Right cardiac atrium (tissue), 5 donors: Measurements from ENCODE around the gene BCL7A. TPM values are rescaled to one million over a fixed set of nuclear protein-coding genes. Genes with fewer than 3 reads are reported as not detected.
A peak's percentile ranks its signal among the peaks of the same experiment; 100 is the strongest.
"Not testable (repeated sequence)": the region's sequence is repeated elsewhere in the genome, so short reads cannot be mapped to it uniquely, and the experiment has no call there.

Experiments used
- ATAC-seq, 2 donors: fragments of 200-7000 bp; cut with Tn5 transposase; one replicate each; pipeline versions ENCODE4 v1.8.0 to v1.9.1; 2020; ENCODE audit warnings: moderate library complexity in 2 of 2, mild to moderate bottlenecking in 1 of 2
- DNase-seq, 3 donors: peaks; one replicate each; pipeline ENCODE4 v3.0.0-alpha.2; 2020
- H3K27ac ChIP-seq: one replicate; pipeline ENCODE4 v1.5.1; 2013; ENCODE audit warnings: mild to moderate bottlenecking, low read length, control low read depth, moderate library complexity
- H3K27me3 ChIP-seq: one replicate; pipeline ENCODE4 v1.6.1; 2013; ENCODE audit not compliant: control insufficient read depth, insufficient read depth
- H3K4me1 ChIP-seq: one replicate; pipeline ENCODE4 v1.6.1; 2013; ENCODE audit warnings: low read length; ENCODE audit not compliant: control insufficient read depth, insufficient read depth
- H3K4me3 ChIP-seq: one replicate; pipeline ENCODE4 v1.5.1; 2013; ENCODE audit warnings: low read length, control low read depth
- H3K9me3 ChIP-seq: one replicate; pipeline ENCODE4 v1.6.1; 2013; ENCODE audit warnings: low read length; ENCODE audit not compliant: control insufficient read depth
- WGBS: extraction: QIAGEN DNeasy Blood & Tissue Kit; methylation state at CpG from one replicate; pipeline ENCODE4 v1.1.7; 2013; 5-methylcytosine and 5-hydroxymethylcytosine counted together
- intact Hi-C, 4 donors: fragments of 100-400 bp; cut with DNase I; formaldehyde crosslinking; loops; one replicate each; pipeline versions ENCODE4 v1.11.0 to v1.14.0; 2022 to 2023
- polyA plus RNA-seq: library from polyadenylated mRNA; stranded (reverse); fragments of 200-250 nt; gene quantifications from one replicate; pipeline ENCODE4 v1.2.3, GENCODE V29; 2013
- total RNA-seq, 4 donors: library from RNA; stranded (reverse); fragmentation: NEBNext Ultra II Directional; extraction: Animal tissue kit (Norgen Biotek cat#: 25700); gene quantifications; one replicate each; pipeline ENCODE4 v1.2.1, GENCODE V29; 2021
- donor health status: healthy with polysubstance abuse.
- donor health status: DM: no; HTN: yes; CAD: no.
- donor health status: DM: no; HTN: no; CAD: no.
- donor health status: DM: no; HTN: yes; CAD: no; lungs with severe emphysema.
- donor health status: DM: yes; HTN: yes; CAD: no.

The BCL7A gene
- total and polyA plus RNA-seq, 5 donors, result 6.7 to 13.2 (median 11.6) TPM

DNA sequence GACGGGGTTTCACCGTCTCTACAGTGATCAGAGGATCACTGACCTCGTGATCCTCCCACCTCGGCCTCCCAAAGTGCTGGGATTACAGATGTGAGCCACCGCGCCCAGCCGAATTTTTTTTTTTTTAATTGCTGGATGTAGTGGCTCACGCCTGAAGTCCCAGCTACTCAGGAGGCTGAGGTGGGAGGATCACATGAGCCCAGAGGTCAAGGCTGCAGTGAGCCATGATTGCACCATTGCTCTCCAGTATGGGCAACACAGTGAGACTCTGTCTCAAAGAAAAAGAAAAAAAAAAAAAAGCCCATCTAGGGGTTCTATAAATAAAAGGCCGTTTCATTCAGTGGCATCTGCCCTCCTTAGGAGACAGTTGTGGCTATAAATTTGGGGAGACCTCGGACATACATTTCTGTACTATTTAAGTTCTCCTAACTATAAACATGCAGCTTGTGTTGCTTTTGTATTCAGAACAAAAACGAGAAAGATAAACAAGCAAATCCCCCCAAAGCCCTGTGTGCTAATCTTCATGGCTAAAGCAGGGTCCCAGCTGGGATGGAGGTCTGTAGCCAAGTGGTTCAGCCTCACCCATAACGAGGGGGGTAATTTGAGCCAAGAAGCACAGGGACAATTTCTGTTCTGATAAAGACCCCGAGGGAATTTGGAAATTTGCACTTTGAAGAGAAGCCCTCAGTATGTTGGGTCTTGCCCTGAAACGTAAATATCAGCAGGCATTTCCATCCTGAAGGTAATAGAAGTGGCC is 35.0 kb upstream of the BCL7A start:
- Histone ChIP-seq H3K4me1 (no peaks in the 10 kb centered on the region), H3K4me3 (no peak overlapping the region), H3K9me3 (no peaks in the 10 kb centered on the region), H3K27me3 (no peaks in the 10 kb centered on the region), H3K27ac (no peak overlapping the region)
- no peak for ATAC-seq
- intact Hi-C loops, result no loop called here
- no peak for DNase-seq
- WGBS, result 84% methylated on average over 14 of the region's 14 CpGs

DNA sequence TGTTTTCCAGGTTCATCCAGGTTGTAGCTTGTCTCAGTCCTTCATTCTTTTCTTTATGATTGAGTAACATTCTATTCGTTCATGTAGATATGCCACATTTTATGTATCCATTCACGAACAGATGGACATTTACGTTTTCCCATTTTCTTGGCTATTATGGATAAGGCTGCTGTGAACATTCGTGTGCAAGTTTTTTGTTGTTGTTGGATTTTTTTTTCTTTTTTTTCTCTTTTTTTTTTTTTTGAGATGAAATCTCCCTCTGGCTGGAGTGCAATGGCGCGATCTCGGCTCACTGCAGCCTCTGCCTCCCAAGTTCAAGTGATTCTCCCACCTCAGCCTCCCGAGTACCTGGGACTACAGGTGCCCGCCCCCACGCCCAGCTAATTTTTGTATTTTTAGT is 33.2 kb upstream of the BCL7A start:
- H3K27ac ChIP-seq, H3K4me3 ChIP-seq, H3K9me3 ChIP-seq, intact Hi-C loops, DNase-seq, H3K4me1 ChIP-seq, ATAC-seq, H3K27me3 ChIP-seq: not testable (repeated sequence)
- WGBS, result 91% methylated on average over 10 of the region's 10 CpGs

DNA sequence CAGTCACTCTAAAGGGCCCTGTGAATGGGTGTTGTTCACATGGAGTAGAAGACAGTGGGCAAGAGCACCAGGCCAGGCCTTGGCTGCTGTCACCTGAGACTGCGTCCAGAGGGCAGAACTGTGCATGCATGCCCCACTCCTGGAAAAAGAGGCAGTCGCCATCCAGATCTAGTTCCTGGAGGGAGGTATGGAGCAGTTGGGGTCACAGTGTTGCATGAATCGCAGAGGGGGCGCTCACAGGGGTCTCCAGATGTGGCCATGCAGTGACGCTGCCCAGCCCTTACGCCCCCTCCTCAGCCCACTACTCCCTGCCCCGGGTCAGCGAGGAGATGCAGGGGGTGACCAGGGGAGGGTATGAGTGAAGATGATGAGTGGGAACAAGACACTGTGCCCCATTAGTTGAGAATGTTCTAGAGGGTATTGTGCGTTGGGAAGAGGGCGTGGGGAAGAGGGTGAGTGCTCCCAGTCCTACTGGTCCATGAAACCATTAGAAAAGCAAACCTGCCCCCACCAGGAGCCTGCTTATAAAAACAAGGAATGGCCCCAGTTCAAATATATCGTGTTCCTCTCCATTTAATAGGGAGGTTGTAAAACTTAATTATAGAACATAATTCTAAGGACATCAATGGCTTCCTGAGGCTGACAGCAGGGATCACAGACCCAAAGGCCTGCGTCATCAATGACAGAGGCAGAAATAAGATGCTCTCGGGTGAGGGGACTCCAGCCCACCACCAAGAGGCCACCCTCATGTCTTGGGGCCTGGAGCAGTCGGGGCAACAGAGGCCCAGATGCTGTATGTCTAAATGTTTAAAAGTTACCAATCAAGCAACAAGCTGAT is 32.2 kb upstream of the BCL7A start:
- DNase-seq (no peak), ATAC-seq (peak in 1 of 2 donors; percentile 33)
- intact Hi-C loops, result no loop called here
- Histone ChIP-seq H3K4me1 (no peaks in the 10 kb centered on the region), H3K27me3 (no peaks in the 10 kb centered on the region), H3K9me3 (no peaks in the 10 kb centered on the region), H3K27ac (no peak overlapping the region), H3K4me3 (no peak overlapping the region)
- 91% methylated on average over 14 of the region's 14 CpGs for WGBS

DNA sequence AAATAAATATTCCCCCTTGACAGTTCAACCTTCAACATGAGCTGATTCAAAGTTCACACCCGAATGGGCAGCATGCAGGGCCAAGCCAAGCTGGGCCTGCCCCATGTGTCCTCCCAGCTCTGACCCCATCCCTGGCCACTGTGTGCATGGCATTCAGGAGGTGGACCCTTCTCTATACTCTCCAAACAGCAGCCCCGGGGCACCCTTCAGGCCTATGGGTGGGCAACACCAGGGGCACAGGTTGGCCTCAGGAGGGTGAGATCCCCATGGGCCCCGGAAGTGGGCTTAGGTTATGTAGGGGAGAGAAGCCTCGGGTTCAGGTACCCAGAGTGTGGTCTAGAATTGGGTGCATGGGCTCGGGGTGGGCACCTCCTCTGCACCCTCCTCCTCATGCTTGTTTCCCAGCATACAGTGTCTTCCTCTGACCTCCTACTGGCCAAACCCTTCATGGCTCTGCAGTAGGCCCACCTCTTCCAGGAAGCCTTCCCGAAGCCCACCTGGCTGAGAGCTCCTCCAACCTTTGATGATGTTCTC is 31.5 kb upstream of the BCL7A start:
- intact Hi-C loops, result no loop called here
- DNase-seq (no peak), ATAC-seq (peak in 1 of 2 donors; percentile 41)
- Histone ChIP-seq H3K4me3 (no peak overlapping the region), H3K9me3 (no peaks in the 10 kb centered on the region), H3K4me1 (no peaks in the 10 kb centered on the region), H3K27me3 (no peaks in the 10 kb centered on the region), H3K27ac (no peak overlapping the region)
- 93% methylated on average over 6 of the region's 6 CpGs for WGBS

DNA sequence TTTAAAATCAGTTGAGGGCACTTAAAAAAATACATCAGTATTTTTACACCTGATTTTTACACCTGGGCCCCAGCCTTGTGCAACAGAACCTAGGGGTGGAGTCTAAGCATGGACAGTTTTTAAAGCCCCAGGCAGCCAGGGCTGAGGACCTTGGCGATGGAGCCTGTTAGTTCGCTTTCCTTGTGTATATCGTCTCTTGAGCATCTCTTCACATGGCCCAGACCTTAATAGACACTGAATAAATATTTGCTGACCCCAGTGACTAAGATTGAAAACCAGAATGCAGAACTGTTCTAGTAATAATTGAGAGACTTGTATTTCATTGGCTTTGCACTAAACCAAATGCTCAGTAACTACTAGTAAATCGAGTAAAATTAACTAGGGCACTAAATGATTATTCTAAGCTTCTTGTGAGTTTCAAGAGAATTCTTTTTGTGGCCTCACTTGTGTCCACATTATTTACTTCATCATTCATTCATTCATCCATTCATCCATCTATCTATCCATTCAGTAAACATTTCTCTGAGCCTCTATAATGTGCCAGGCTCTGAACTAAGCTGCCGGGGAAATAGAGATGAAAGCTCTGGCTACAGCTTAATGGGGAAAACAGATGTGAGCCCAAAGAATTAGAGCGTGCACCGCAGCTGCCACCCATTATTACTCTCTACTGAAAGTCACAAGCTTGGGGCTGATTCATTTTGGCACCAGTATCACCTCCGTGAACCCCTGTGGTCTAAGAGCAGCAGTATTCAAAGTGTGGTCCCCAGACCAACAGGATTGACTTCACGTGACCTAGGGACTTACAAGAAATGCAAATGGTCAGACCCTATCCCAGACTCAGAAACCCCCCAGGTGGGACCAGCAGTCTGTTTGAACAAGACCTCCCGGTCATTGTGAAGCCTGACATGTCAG is 30.7 kb upstream of the BCL7A start:
- intact Hi-C loops, result no loop called here
- ATAC-seq, result no peak
- Histone ChIP-seq H3K9me3 (no peaks in the 10 kb centered on the region), H3K27me3 (no peaks in the 10 kb centered on the region), H3K4me3 (no peak overlapping the region), H3K27ac (no peak overlapping the region), H3K4me1 (no peaks in the 10 kb centered on the region)
- DNase-seq, result no peak
- WGBS, result 77% methylated on average over 10 of the region's 10 CpGs

DNA sequence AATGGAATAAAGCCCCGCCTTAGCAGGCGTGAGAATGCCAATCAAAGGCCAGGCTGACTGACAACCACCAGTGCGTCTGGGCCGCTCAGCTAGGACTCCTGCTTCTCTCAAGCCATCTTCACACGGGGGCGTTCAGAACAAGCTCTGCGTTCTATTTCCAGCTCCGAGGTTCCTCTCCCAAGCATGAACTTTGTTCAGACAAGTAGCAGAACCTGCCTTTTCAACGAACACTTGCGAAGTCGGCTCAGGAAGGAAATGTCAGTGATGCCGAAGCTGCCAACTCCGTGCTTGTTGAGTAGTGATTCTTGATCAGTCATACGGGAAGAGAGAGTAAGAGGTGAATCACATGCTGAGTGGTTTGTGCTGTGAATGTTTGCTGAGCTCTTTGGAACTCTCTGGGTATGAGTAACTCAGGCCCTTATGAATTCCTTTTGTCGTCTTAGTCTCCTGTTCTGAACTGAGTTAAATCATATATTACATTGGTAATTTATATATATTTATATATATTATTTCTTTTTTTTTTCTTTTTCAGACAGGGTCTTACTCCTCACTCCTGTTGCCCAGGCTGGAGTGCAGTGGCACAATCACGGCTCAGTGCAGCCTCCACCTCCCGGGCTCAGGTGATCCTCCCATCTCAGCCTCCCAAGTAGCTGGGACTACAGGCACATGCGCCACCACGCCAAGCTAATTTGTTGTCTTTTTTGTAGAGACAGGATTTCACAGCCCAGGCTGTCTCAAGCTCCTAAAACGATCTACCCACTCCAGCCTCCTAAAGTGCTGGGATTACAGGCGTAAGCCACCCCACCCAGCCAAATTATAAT is 29.4 kb upstream of the BCL7A start:
- H3K27ac ChIP-seq, result peak overlapping the region; percentile 88
- H3K27me3 ChIP-seq, result no peaks in the 10 kb centered on the region
- no peaks in the 10 kb centered on the region for H3K4me1 ChIP-seq
- 61% methylated on average over 21 of the region's 21 CpGs for WGBS
- DNase-seq (peak in 1 of 3 donors; percentile 35), ATAC-seq (peak; percentile 49 to 86)
- H3K9me3 ChIP-seq, result no peaks in the 10 kb centered on the region
- no peak overlapping the region for H3K4me3 ChIP-seq
- intact Hi-C loops, result no loop called here

DNA sequence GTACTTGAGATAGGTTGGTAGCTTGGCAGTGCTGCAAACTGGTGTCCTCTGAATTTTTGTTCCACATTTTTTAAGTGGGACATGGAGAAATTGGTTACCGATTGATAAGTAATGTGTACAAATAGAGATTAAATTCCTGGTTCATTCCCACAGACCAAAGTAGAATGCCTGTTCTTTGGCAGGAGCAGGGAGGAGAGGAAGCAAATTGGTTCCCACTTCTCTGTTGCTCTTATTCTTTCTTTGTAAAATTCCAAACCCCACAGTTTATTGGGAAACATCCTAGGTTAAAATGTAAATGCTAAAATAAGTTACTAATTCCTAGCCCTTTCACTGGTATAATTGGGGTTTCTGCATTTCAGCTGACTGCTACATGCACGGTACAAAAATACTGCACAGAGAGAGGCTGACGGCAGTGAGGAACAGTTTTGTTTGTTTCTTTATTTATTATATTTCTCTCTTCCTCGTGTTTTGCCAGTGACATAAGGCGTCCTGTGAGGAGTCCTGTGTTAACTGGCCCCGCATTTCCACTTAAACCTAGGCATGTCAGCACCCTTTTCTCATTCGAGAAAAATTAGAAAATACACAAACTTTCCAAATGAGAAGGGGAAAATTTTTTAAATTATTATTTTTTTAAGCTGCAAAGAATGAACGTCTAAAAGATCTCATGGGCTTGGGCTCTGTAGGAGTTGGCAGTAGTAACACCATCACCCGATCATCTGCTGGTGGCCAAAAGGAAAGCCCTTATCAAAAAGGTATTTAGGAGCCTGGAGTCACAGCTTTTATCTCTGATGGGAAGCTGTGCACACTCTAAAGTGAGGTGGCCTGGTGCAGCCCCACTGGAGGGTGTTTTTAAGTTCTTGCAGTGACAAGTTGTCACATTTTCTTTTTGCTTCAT is 25.4 kb upstream of the BCL7A start:
- DNase-seq (no peak), ATAC-seq (peak; percentile 68 to 72)
- intact Hi-C loops, result no loop called here
- H3K27ac ChIP-seq, result peak overlapping the region; percentile 39
- no peak overlapping the region for H3K4me3 ChIP-seq
- H3K4me1 ChIP-seq, result no peaks in the 10 kb centered on the region
- H3K9me3 ChIP-seq, result no peaks in the 10 kb centered on the region
- no peaks in the 10 kb centered on the region for H3K27me3 ChIP-seq
- WGBS, result 26% methylated on average over 9 of the region's 9 CpGs

DNA sequence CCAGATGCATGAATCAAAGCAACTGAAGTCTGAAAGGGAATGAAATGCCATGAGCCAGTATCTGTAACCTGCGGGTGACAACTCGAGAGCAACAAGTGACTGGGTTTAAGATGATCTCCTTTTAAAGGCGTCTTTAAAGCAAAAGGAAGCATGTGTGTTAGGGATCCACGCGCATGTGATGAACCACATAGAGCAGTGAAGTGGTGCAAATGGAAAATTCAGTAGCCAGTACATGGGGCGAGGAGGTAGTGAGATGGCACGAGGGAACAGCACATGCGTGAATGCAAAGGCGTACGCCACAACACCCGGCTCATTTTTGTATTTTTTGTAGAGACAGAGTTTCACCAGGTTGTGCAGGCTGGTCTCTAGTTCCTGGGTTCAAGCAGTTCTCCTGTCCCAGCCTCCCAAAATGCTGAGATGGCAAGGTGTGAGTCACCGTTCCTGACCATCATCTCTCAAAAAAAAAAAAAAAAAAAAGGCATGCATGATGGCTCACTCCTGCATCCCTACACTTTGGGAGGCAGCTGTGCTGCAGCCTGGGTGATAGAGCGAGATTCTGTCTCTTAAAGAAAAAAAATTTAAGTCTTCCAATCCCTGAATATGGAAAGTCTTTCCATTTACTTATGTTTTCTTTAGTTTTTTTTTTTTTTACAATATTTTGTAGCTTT is 24.6 kb upstream of the BCL7A start:
- no peak for DNase-seq
- Histone ChIP-seq H3K9me3 (no peaks in the 10 kb centered on the region), H3K4me3 (no peak overlapping the region), H3K4me1 (no peaks in the 10 kb centered on the region), H3K27me3 (no peaks in the 10 kb centered on the region), H3K27ac (peak overlapping the region; percentile 39)
- WGBS, result 59% methylated on average over 13 of the region's 13 CpGs
- intact Hi-C loops, result no loop called here
- peak; percentile 44 to 55 for ATAC-seq
